Spleen (tissue), 11 donors: ENCODE results near the gene FBXL13. TPM values are rescaled to one million over a fixed set of nuclear protein-coding genes. Genes with fewer than 3 reads are reported as not detected.
A peak's percentile ranks its signal among the peaks of the same experiment; 100 is the strongest.
"Not testable (repeated sequence)": the region's sequence is repeated elsewhere in the genome, so short reads cannot be mapped to it uniquely, and the experiment has no call there.

ENCODE experiments used
- DNase-seq: peaks from one replicate; pipeline ENCODE4 v3.0.0-alpha.2; 2020
- H3K27ac ChIP-seq, 8 donors: fragments of 200-600 bp; sonication (generic) in 7 of 8; 1 replicate in 4 of 8; 2 replicates in 4 of 8; pipeline versions ENCODE4 v1.5.0 to v1.8.0; 2016 to 2021; ENCODE audit warnings: inconsistent platforms in 4 of 8, mild to moderate bottlenecking in 4 of 8, moderate library complexity in 1 of 8
- H3K27me3 ChIP-seq, 7 donors: fragments of 200-600 bp; sonication (generic) in 6 of 7; replicated peaks in 1 of 7; 1 replicate in 4 of 7; 2 replicates in 3 of 7; pipeline versions ENCODE4 v1.5.0 to v1.8.0; 2016 to 2021; ENCODE audit warnings: inconsistent platforms in 3 of 7, mild to moderate bottlenecking in 1 of 7
- H3K36me3 ChIP-seq, 6 donors: fragments of 200-600 bp; sonication (generic) in 5 of 6; 1 replicate in 4 of 6; 2 replicates in 2 of 6; pipeline versions ENCODE4 v1.5.0 to v1.8.0; 2016 to 2021; ENCODE audit warnings: inconsistent platforms in 2 of 6
- H3K4me1 ChIP-seq, 6 donors: fragments of 200-600 bp; sonication (generic) in 5 of 6; 1 replicate in 3 of 6; 2 replicates in 3 of 6; pipeline versions ENCODE4 v1.5.0 to v1.8.0; 2016 to 2021; ENCODE audit warnings: inconsistent platforms in 3 of 6
- H3K4me3 ChIP-seq, 8 donors: fragments of 200-600 bp; sonication (generic) in 7 of 8; 1 replicate in 4 of 8; 2 replicates in 4 of 8; pipeline versions ENCODE4 v1.5.0 to v1.8.0; 2016 to 2021; ENCODE audit warnings: inconsistent platforms in 4 of 8, mild to moderate bottlenecking in 4 of 8, moderate library complexity in 2 of 8
- H3K9me3 ChIP-seq, 8 donors: fragments of 200-600 bp; sonication (generic) in 7 of 8; 1 replicate in 4 of 8; 2 replicates in 4 of 8; pipeline versions ENCODE4 v1.5.0 to v1.8.0; 2016 to 2021; ENCODE audit warnings: inconsistent platforms in 4 of 8
- POLR2A ChIP-seq, 3 donors: fragments of 450-650 bp; IDR thresholded peaks; one replicate each; pipeline ENCODE4 v1.5.1; 2017; ENCODE audit warnings: antibody characterized with exemption in 3 of 3, mild to moderate bottlenecking in 1 of 3
- POLR2AphosphoS5 ChIP-seq, 3 donors: sonication (generic); formaldehyde crosslinking; IDR thresholded peaks; one replicate each; pipeline ENCODE4 v1.5.1; 2017; ENCODE audit warnings: antibody characterized with exemption in 3 of 3
- WGBS, 5 donors: extraction: QIAGEN DNeasy Blood & Tissue Kit in 3 of 5; methylation state at CpG; one replicate each; pipeline versions ENCODE4 v1.1.5 to v1.1.7; 2013 to 2018; 5-methylcytosine and 5-hydroxymethylcytosine counted together
- intact Hi-C: fragments of 100-400 bp; cut with DNase I; formaldehyde crosslinking; loops from one replicate; pipeline ENCODE4 v1.15.0; 2023; ENCODE audit warnings: low total_unique reads
- polyA plus RNA-seq, 3 donors: library from polyadenylated mRNA; stranded (reverse); fragments of 200-250 nt; gene quantifications; one replicate each; pipeline ENCODE4 v1.2.1, GENCODE V29; 2013
- total RNA-seq, 7 donors: library from RNA; depleted of rRNA in 3 of 7; stranded (reverse); fragments of >200 nt in 3 of 7; fragmentation: NEBNext Ultra II Directional in 4 of 7; extraction: Animal tissue kit (Norgen Biotek cat#: 25700) in 4 of 7; gene quantifications; one replicate each; pipeline versions ENCODE4 v1.1.0 to v1.2.1, GENCODE V29; 2016 to 2021
- TF ChIP-seq, protein P1 (sequence below), 11 experiments: fragments of 200-600 bp in 7 of 11; fragments of 450-650 bp in 4 of 11; sonication (generic) in 4 of 11; IDR thresholded peaks in 8 of 11; conservative IDR thresholded peaks in 3 of 11; 1 replicate in 7 of 11; 2 replicates in 4 of 11; pipeline versions ENCODE4 v1.4.0 to v1.8.0; 2016 to 2021; ENCODE audit warnings: antibody characterized with exemption in 11 of 11, inconsistent platforms in 4 of 11, mild to moderate bottlenecking in 1 of 11
- donor health status: healthy with polysubstance abuse.
- donor health status: DM: no; HTN: no; CAD: no; lungs with moderate emphysema.
- donor health status: DM: no; HTN: no; CAD: no.
- donor health status: Bipolar disorder and iron deficiency.
- donor health status: healthy.
- donor health status: DM: no; HTN: no; CAD: no.
- donor health status: DM: yes; HTN: yes; CAD: no.

FBXL13 gene
- total and polyA plus RNA-seq, 10 donors: 0.09 to 6.6 (median 2.3) TPM

DNA sequence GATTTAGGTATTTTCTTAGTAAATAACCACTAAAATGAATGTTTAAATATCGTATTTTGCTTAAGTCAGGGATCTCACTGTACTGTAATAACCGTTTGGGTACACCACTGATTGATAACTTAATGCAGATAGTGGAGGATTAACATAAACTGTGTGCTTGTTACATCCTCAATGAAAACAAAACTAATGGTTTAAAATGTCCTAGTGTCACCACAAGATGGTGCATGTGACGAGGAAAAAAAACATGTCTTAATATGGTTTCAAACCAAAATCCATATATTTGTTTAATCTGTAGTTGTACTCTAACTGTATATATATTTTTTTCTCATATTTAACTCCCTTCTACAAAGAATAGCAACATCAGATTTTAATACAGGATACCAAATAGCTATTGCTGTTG, 19.5 kb upstream of the FBXL13 start:
- Histone ChIP-seq H3K27me3 (no peaks in the 10 kb centered on the region), H3K27ac (no peak overlapping the region), H3K4me3 (no peak overlapping the region), H3K4me1 (no peaks in the 10 kb centered on the region), H3K36me3 (peaks cover 0 to 82% (median 20%) of the 10 kb centered on the region in 6 donors), H3K9me3 (no peaks in the 10 kb centered on the region)
- DNase-seq: no peak
- intact Hi-C loops: no loop called here
- WGBS, 5 donors: 47 to 71% (median 51%) methylated on average over 3 of the region's 3 CpGs
- TF ChIP-seq POLR2A (IDR thresholded peaks at IDR 0.05) (no peak), POLR2AphosphoS5 (IDR thresholded peaks at IDR 0.05) (no peak)
- TF ChIP-seq, protein P1, sequence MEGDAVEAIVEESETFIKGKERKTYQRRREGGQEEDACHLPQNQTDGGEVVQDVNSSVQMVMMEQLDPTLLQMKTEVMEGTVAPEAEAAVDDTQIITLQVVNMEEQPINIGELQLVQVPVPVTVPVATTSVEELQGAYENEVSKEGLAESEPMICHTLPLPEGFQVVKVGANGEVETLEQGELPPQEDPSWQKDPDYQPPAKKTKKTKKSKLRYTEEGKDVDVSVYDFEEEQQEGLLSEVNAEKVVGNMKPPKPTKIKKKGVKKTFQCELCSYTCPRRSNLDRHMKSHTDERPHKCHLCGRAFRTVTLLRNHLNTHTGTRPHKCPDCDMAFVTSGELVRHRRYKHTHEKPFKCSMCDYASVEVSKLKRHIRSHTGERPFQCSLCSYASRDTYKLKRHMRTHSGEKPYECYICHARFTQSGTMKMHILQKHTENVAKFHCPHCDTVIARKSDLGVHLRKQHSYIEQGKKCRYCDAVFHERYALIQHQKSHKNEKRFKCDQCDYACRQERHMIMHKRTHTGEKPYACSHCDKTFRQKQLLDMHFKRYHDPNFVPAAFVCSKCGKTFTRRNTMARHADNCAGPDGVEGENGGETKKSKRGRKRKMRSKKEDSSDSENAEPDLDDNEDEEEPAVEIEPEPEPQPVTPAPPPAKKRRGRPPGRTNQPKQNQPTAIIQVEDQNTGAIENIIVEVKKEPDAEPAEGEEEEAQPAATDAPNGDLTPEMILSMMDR (IDR thresholded peaks at IDR 0.05 in 8 of 11, conservative IDR thresholded peaks at IDR 0.05 in 3 of 11): peak in 1 of 11 experiments; percentile 5

DNA sequence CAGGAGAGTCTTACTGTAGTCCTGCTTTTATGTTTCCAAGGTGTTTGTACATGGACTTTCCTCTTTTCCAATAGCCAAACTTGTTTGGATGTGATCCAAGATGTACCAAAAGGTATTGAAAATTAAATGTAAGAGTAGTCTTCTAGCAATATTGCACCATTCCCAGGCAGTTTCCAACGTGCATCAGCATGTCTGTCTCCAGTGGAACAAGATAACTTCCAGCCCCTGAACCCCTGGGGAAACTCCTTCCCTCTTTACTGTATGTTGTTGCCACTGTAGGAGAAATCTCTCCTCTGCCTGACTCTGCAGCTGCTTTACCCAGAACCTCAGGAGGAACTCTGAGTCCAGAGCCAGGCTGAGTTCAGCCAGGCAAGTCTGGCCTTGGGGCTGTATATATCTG, 18.8 kb upstream of the FBXL13 start:
- H3K27me3 ChIP-seq: no peaks in the 10 kb centered on the region
- DNase-seq: no peak
- no peak overlapping the region for H3K4me3 ChIP-seq
- no peaks in the 10 kb centered on the region for H3K4me1 ChIP-seq
- no peak overlapping the region for H3K27ac ChIP-seq
- 71 to 85% (median 77%) methylated on average over 1 of the region's 1 CpG for WGBS, 5 donors
- intact Hi-C loops: no loop called here
- no peaks in the 10 kb centered on the region for H3K9me3 ChIP-seq
- peaks cover 0 to 87% (median 24%) of the 10 kb centered on the region in 6 donors for H3K36me3 ChIP-seq
- TF ChIP-seq POLR2AphosphoS5 (IDR thresholded peaks at IDR 0.05) (no peak), POLR2A (IDR thresholded peaks at IDR 0.05) (no peak)
- TF ChIP-seq, protein P1 (IDR thresholded peaks at IDR 0.05 in 8 of 11, conservative IDR thresholded peaks at IDR 0.05 in 3 of 11): no peak

DNA sequence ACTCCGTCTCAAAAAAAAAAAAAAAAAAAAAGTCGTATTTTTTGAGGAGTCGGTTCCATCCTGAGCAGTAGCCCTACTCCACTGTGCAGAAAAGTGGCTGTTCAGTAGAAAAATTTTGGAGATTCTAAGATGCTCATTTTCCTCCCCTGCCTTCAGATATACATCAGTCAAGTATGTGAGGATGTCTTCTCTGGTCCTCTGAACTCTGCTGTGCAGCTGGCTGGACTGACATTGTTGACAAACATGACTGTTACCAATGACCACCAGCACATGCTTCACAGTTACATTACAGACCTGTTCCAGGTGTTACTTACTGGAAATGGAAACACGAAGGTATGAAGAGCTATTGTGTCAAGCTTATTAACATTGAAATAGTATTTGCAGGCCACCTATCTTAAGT, 17.7 kb upstream of the FBXL13 start:
- WGBS, 5 donors: 64 to 76% (median 70%) methylated on average over 3 to 4 of the region's 4 CpGs
- H3K4me3 ChIP-seq, DNase-seq, H3K27ac ChIP-seq, intact Hi-C loops, H3K4me1 ChIP-seq, H3K9me3 ChIP-seq, H3K27me3 ChIP-seq: not testable (repeated sequence)
- peaks cover 0 to 87% (median 28%) of the 10 kb centered on the region in 6 donors for H3K36me3 ChIP-seq

DNA sequence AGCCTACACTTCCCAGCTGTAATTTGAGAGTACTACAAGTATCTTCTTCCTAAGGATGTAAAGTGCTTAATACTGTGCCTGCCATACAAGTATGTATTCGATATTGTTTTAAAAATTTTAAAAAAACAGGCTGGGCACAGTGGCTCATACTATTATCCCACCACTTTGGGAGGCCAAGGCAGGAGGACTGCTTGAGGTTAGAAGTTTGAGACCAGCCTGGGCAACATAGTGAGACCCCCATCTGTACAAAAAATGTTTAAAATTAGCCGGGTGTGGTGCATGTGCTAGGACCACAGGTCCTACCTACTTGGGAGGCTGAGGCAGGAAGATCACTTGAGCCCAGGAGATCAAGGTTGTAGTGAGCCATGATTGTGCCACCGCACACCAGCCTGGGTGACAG, 8.6 kb upstream of the FBXL13 start:
- TF ChIP-seq POLR2A (IDR thresholded peaks at IDR 0.05): no peak
- TF ChIP-seq, protein P1 (IDR thresholded peaks at IDR 0.05 in 8 of 11, conservative IDR thresholded peaks at IDR 0.05 in 3 of 11): no peak
- no peak for TF ChIP-seq POLR2AphosphoS5 (IDR thresholded peaks at IDR 0.05)
- DNase-seq: no peak
- H3K36me3 ChIP-seq: peaks cover 0 to 56% (median 36%) of the 10 kb centered on the region in 6 donors
- peaks cover 0 to 16% (median 2%) of the 10 kb centered on the region in 6 donors for H3K4me1 ChIP-seq
- intact Hi-C loops: no loop called here
- H3K9me3 ChIP-seq: no peaks in the 10 kb centered on the region
- H3K27ac ChIP-seq: no peak overlapping the region
- 92 to 95% (median 94%) methylated on average over 3 of the region's 3 CpGs for WGBS, 5 donors
- no peak overlapping the region for H3K4me3 ChIP-seq
- H3K27me3 ChIP-seq: no peaks in the 10 kb centered on the region

DNA sequence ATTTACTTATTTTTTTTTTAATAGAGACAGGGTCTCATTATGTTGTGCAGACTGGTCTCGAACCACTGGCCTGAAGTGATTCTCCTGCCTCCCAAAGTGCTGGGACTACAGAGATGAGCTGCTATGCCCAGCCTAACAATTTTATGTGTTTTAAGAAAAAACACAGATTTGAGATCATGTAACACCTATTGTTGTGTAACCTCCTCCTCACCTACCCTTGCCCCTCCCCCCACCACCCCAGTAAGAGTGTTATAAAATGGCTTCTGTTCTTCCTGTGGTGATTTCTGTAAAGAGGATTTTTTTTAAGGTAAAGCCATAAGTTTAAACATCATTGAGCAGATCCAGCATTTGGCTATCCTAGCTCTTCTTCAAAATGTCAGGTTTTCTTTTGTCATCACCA, 7.9 kb upstream of the FBXL13 start:
- no peaks in the 10 kb centered on the region for H3K27me3 ChIP-seq
- intact Hi-C loops: no loop called here
- TF ChIP-seq, protein P1 (IDR thresholded peaks at IDR 0.05 in 8 of 11, conservative IDR thresholded peaks at IDR 0.05 in 3 of 11): no peak
- TF ChIP-seq POLR2A (IDR thresholded peaks at IDR 0.05) (no peak), POLR2AphosphoS5 (IDR thresholded peaks at IDR 0.05) (no peak)
- H3K9me3 ChIP-seq: no peaks in the 10 kb centered on the region
- DNase-seq: no peak
- H3K36me3 ChIP-seq: peaks cover 0 to 49% (median 30%) of the 10 kb centered on the region in 6 donors
- WGBS, 5 donors: 92 to 100% (median 98%) methylated on average over 1 of the region's 1 CpG
- H3K4me3 ChIP-seq: no peak overlapping the region
- H3K4me1 ChIP-seq: peaks cover 0 to 23% (median 5%) of the 10 kb centered on the region in 6 donors
- no peak overlapping the region for H3K27ac ChIP-seq
